Caco-2 (cell line): ENCODE measurements around the gene GALT. TPM values are rescaled to one million over a fixed set of nuclear protein-coding genes. Genes with fewer than 3 reads are reported as not detected.
A peak's percentile ranks its signal among the peaks of the same experiment; 100 is the strongest.

Experiments used
- BruUV-seq: library from RNA; stranded (reverse); fragments of 400-500 nt; replicated peaks from 2 replicates; lab custom pipeline; 2021; lab: Mats Ljungman, UMichigan
- CTCF ChIA-PET: fragments of 300-600 bp; sonication (Branson Sonifier 250); formaldehyde crosslinking; loops from one replicate; lab custom pipeline; 2022; ENCODE audit warnings: antibody characterized with exemption; lab: Charles Lee
- POLR2A ChIA-PET: fragments of 300-600 bp; sonication (Branson Sonifier 250); formaldehyde crosslinking; loops from one replicate; lab custom pipeline; 2022; ENCODE audit warnings: antibody characterized with exemption; lab: Charles Lee
- DNase-seq, 2 experiments: peaks; one replicate each; pipeline versions ENCODE4 v3.0.0 to v3.0.0-alpha.2; 2020 to 2022
- H3K27me3 ChIP-seq: replicated peaks from 2 replicates; pipeline ENCODE4 v1.6.0; 2011; ENCODE audit warnings: low read length; ENCODE audit not compliant: control insufficient read depth, insufficient read depth
- H3K36me3 ChIP-seq: 2 replicates; pipeline ENCODE4 v1.5.1; 2011; ENCODE audit warnings: low read length; ENCODE audit not compliant: control insufficient read depth, insufficient read depth
- H3K4me1 ChIP-seq: fragments of 250-450 bp; sonication (Bioruptor Pico); 2 replicates; pipeline ENCODE4 v1.5.1; 2020; ENCODE audit warnings: mild to moderate bottlenecking
- H3K4me3 ChIP-seq: 2 replicates; pipeline ENCODE4 v1.5.1; 2011; ENCODE audit warnings: low read depth, mild to moderate bottlenecking, control low read depth, low read length
- H3K9me3 ChIP-seq: fragments of 250-450 bp; sonication (Bioruptor Pico); 2 replicates; pipeline ENCODE4 v1.5.1; 2020; ENCODE audit warnings: mild to moderate bottlenecking, moderate library complexity
- H3K27ac Mint-ChIP-seq: one replicate; pipeline ENCODE4 v1.8.0; 2022; ENCODE audit warnings: mixed read lengths; ENCODE audit not compliant: unreplicated experiment
- H3K27me3 Mint-ChIP-seq: one replicate; pipeline ENCODE4 v1.8.0; 2022; ENCODE audit warnings: mixed read lengths; ENCODE audit not compliant: insufficient read depth, unreplicated experiment
- H3K36me3 Mint-ChIP-seq: one replicate; pipeline ENCODE4 v1.8.0; 2022; ENCODE audit warnings: mild to moderate bottlenecking, mixed read lengths; ENCODE audit not compliant: insufficient read depth, unreplicated experiment
- H3K4me1 Mint-ChIP-seq: one replicate; pipeline ENCODE4 v1.8.0; 2022; ENCODE audit warnings: low read depth, mixed read lengths; ENCODE audit not compliant: unreplicated experiment
- H3K4me3 Mint-ChIP-seq: one replicate; pipeline ENCODE4 v1.8.0; 2022; ENCODE audit warnings: mild to moderate bottlenecking, moderate library complexity, mixed read lengths; ENCODE audit not compliant: unreplicated experiment
- H3K9me3 Mint-ChIP-seq: one replicate; pipeline ENCODE4 v1.8.0; 2022; ENCODE audit warnings: mixed read lengths; ENCODE audit not compliant: unreplicated experiment
- CTCF ChIP-seq, 2 experiments: fragments of 200-600 bp in 1 of 2; IDR thresholded peaks; 1 replicate in 1 of 2; 2 replicates in 1 of 2; pipeline versions ENCODE4 v1.5.1 to v1.8.0; 2011 to 2022; ENCODE audit warnings: antibody characterized with exemption in 1 of 2, control low read depth in 1 of 2, inconsistent platforms in 1 of 2, low read depth in 1 of 2, low read length in 1 of 2, mild to moderate bottlenecking in 1 of 2, moderate library complexity in 1 of 2; ENCODE audit not compliant: insufficient read depth in 1 of 2, severe bottlenecking in 1 of 2, unreplicated experiment in 1 of 2
- intact Hi-C: fragments of 100-400 bp; cut with micrococcal nuclease; formaldehyde crosslinking; loops from one replicate; pipeline ENCODE4 v1.10.0; 2022; ENCODE audit not compliant: unreplicated experiment
- total RNA-seq: library from RNA; stranded (reverse); gene quantifications from 2 replicates; pipeline ENCODE4 v1.2.3, GENCODE V29; 2022

The GALT gene
- total RNA-seq, 1 experiment from 2014 or later: 50.1 TPM

- POLR2A ChIA-PET: no interaction called here
- H3K27ac Mint-ChIP-seq: peak within 1 kb of the TSS; percentile 91
- no peak for TF ChIP-seq CTCF (IDR thresholded peaks at IDR 0.05; ENCODE audit: insufficient read depth in 1 of 2, low read depth in 1 of 2, low read length in 1 of 2, severe bottlenecking in 1 of 2, unreplicated experiment in 1 of 2)
- no peaks in the 10 kb centered on the region for H3K4me1 Mint-ChIP-seq
- H3K9me3 Mint-ChIP-seq: no peaks in the 10 kb centered on the region
- peak within 1 kb of the TSS; percentile 86 for H3K4me3 Mint-ChIP-seq
- no peaks in the 10 kb centered on the region for H3K27me3 ChIP-seq
- DNase-seq: peak; percentile 81 to 90
- peaks cover 14% of the 10 kb centered on the region for H3K36me3 Mint-ChIP-seq
- H3K4me3 ChIP-seq: peak within 1 kb of the TSS; percentile 92
- BruUV-seq: TSS peak; percentile 80
- CTCF ChIA-PET: interaction anchor here (1.0 to 2.4 kb wide), 2 partner anchors 22 to 34 kb away, joined by 3 to 8 read pairs; partner anchors contain the start of gene GALT
- H3K36me3 ChIP-seq: peaks cover 2% of the 10 kb centered on the region; the same call in 1 of the 2 replicates
- no peaks in the 10 kb centered on the region for H3K27me3 Mint-ChIP-seq
- intact Hi-C loops: loop anchor here (1.0 to 5.0 kb wide), 3 partner anchors 8 to 90 kb away; partner anchors contain the start of gene DCTN3
- no peaks in the 10 kb centered on the region for H3K9me3 ChIP-seq
- peaks cover 7% of the 10 kb centered on the region; the same call in 1 of the 2 replicates for H3K4me1 ChIP-seq
Measured at GRCh38 chr9:34611811-34612787, 34.4 kb upstream of the GALT start, which contains the start of gene RPP25L. TSS of gene RPP25L (minus strand) at chr9:34612097. CDS start at chr9:34611296, 801 bp downstream.

- Mint-ChIP-seq H3K4me1 (no peaks in the 10 kb centered on the region), H3K36me3 (peaks cover 14% of the 10 kb centered on the region), H3K27ac (peak overlapping the region; percentile 91), H3K9me3 (no peaks in the 10 kb centered on the region), H3K4me3 (peak overlapping the region; percentile 86), H3K27me3 (no peaks in the 10 kb centered on the region)
- DNase-seq: peak; percentile 80 to 84
- Histone ChIP-seq H3K4me1 (no peaks in the 10 kb centered on the region), H3K4me3 (peak overlapping the region; percentile 92), H3K36me3 (peaks cover 2% of the 10 kb centered on the region; the same call in 1 of the 2 replicates), H3K27me3 (no peaks in the 10 kb centered on the region), H3K9me3 (no peaks in the 10 kb centered on the region)
- BruUV-seq: no TSS peak
- CTCF ChIA-PET: interaction anchor here (2.4 kb wide), 1 partner anchor 21 kb away, joined by 8 read pairs; no protein-coding TSS in a partner anchor
- POLR2A ChIA-PET: no interaction called here
- intact Hi-C loops: loop anchor here (1.0 to 5.0 kb wide), 3 partner anchors 7 to 89 kb away; partner anchors contain the start of gene DCTN3
- peak; percentile 72 to 87 for TF ChIP-seq CTCF (IDR thresholded peaks at IDR 0.05; ENCODE audit: insufficient read depth in 1 of 2, low read depth in 1 of 2, low read length in 1 of 2, severe bottlenecking in 1 of 2, unreplicated experiment in 1 of 2)
Measured at GRCh38 chr9:34612788-34613390, 33.6 kb upstream of the GALT start.

- no peak for TF ChIP-seq CTCF (IDR thresholded peaks at IDR 0.05; ENCODE audit: insufficient read depth in 1 of 2, low read depth in 1 of 2, low read length in 1 of 2, severe bottlenecking in 1 of 2, unreplicated experiment in 1 of 2)
- peaks cover 14% of the 10 kb centered on the region for H3K36me3 Mint-ChIP-seq
- H3K27ac Mint-ChIP-seq: no peak overlapping the region
- DNase-seq: no peak
- H3K27me3 Mint-ChIP-seq: no peaks in the 10 kb centered on the region
- no peaks in the 10 kb centered on the region for H3K9me3 Mint-ChIP-seq
- no TSS peak for BruUV-seq
- Histone ChIP-seq H3K9me3 (no peaks in the 10 kb centered on the region), H3K4me3 (no peak overlapping the region), H3K4me1 (0 out of 2 replicates have a peak, but pooled peaks cover 4% of the 10 kb centered on the region), H3K36me3 (peaks cover 2% of the 10 kb centered on the region; the same call in 1 of the 2 replicates), H3K27me3 (no peaks in the 10 kb centered on the region)
- intact Hi-C loops: no loop called here
- ChIA-PET POLR2A (no interaction called here), CTCF (interaction anchor here (1.0 to 1.8 kb wide), 3 partner anchors 11 to 22 kb away, joined by 3 to 5 read pairs (median 4); no protein-coding TSS in a partner anchor)
- peaks cover 8% of the 10 kb centered on the region for H3K4me1 Mint-ChIP-seq
- no peak overlapping the region for H3K4me3 Mint-ChIP-seq
Measured at GRCh38 chr9:34615132-34615531, 31.3 kb upstream of the GALT start.
